Gastrocnemius medialis (tissue), 4 donors: Measurements from ENCODE around the gene ERCC1.

Experiments
- POLR2A ChIP-seq, 2 donors: fragments of 450-650 bp; IDR thresholded peaks; one replicate each; pipeline ENCODE4 v1.6.1; 2017; ENCODE audit warnings: antibody characterized with exemption in 2 of 2, mild to moderate bottlenecking in 2 of 2, moderate library complexity in 2 of 2
- TF ChIP-seq, protein P1 (sequence below), 5 experiments: fragments of 450-650 bp in 3 of 5; fragments of 200-600 bp in 2 of 5; sonication (generic) in 2 of 5; IDR thresholded peaks in 4 of 5; conservative IDR thresholded peaks in 1 of 5; 1 replicate in 4 of 5; 2 replicates in 1 of 5; pipeline ENCODE4 v1.5.1; 2016 to 2019; ENCODE audit warnings: antibody characterized with exemption in 5 of 5, mild to moderate bottlenecking in 3 of 5, moderate library complexity in 3 of 5

- TF ChIP-seq, protein P1, sequence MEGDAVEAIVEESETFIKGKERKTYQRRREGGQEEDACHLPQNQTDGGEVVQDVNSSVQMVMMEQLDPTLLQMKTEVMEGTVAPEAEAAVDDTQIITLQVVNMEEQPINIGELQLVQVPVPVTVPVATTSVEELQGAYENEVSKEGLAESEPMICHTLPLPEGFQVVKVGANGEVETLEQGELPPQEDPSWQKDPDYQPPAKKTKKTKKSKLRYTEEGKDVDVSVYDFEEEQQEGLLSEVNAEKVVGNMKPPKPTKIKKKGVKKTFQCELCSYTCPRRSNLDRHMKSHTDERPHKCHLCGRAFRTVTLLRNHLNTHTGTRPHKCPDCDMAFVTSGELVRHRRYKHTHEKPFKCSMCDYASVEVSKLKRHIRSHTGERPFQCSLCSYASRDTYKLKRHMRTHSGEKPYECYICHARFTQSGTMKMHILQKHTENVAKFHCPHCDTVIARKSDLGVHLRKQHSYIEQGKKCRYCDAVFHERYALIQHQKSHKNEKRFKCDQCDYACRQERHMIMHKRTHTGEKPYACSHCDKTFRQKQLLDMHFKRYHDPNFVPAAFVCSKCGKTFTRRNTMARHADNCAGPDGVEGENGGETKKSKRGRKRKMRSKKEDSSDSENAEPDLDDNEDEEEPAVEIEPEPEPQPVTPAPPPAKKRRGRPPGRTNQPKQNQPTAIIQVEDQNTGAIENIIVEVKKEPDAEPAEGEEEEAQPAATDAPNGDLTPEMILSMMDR (IDR thresholded peaks at IDR 0.05 in 4 of 5, conservative IDR thresholded peaks at IDR 0.05 in 1 of 5) = no peak
- TF ChIP-seq POLR2A (IDR thresholded peaks at IDR 0.05) = no peak
Measured at GRCh38 chr19:45417151-45417550, 6.6 kb downstream of the ERCC1 start.
